ENCODE results near the gene GALC.

GALC gene

GRCh38 chr14:87952307-87953094 is 40.5 kb downstream of the GALC start:
- FAIRE-seq, result no peak

DNA sequence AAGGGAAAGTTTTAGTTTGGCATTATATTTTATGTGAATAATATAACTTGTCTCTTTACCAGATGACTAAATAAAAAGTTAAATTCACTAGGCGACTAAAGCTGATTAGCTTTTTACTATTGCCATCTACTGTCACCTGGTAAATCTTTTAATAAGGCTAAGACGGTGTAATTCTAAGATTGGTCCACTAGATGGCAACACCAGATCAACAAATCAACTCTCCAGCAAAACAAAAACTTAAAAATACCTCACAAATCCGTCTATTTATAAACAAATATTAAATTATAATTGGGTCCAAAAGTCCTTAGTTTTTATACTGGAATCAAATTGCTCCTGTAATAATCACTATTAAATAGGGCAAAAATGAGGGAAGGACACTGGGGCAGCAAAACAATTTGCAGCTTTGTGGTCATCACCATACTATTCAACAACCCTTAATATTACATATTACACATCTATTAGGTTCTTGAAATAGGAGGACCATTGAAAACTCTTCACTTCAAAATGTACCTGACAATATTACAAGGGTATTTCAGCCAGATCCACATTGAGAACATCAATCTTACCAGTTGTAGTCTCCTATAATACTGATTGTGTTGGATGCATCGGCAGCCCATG is 47.9 kb downstream of the GALC start:
- peak; percentile 96 for FAIRE-seq

- FAIRE-seq, result no peak
These were observed 52.1 kb downstream of the GALC start for GRCh38 chr14:87940894-87941293.

- FAIRE-seq, result no peak
These were observed 52.6 kb downstream of the GALC start for GRCh38 chr14:87940382-87940781.

- no peak for FAIRE-seq
These were observed 57.1 kb downstream of the GALC start for GRCh38 chr14:87935886-87936285.

DNA sequence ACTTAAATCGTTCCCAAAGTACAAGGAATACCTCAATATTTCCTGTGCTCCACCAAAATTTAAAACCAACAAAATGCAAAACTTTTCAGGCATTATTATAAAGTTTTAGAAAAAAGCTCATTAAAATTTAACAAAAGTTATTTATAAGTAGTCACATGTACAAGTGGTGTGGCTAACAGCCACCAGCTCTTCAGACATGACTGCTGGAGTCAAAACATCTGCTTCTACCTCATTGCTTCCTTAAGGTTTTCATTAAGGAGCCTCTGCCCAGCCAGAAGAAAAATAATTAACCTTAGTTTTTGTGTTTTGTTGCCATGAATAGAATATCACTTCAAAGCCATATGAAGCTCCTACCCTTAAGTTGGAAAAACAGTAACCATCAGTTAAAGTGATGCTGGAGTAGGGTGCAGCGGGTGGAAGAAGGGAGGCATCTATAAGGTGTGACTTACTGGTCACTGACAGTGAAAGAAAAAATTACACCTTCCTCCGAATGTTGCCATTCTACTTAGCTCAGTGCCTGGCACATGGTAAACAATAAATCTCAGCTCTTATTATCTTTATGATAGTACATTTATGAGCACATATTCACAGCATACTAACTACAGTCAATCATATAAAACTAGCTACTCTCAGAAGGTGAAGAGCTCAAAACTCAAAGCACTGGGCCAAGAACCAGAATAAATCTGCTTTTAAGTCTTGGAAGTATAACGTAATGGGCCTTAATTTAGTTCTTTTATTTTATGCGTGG is 57.7 kb downstream of the GALC start:
- FAIRE-seq, result no peak

- no peak for FAIRE-seq
These were observed 58.8 kb downstream of the GALC start for GRCh38 chr14:87934185-87934584.

GRCh38 chr14:87916886-87917275 is 76.1 kb downstream of the GALC start:
- FAIRE-seq, result no peak

- no peak for FAIRE-seq
These were observed 76.7 kb downstream of the GALC start for GRCh38 chr14:87916103-87916885.

DNA sequence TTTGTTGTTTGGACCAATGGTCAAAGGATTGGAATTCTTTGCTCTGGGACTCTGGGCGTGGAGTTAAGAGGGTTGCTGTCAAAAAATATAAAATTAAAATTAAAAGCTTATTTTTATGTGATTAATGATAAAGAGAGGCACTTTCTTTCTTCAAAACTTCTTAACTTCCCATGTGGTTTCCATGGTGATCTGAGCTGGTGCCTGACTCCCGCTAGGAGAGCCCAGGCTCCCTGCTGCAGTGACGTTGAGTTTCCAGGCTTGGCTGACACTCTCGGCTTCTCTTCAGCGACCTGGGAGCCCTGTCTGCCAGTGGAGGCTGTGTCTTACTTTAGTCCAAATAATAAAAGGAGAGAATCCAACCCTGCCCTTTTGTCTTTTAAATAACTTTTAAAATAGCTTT is 84.4 kb downstream of the GALC start:
- FAIRE-seq, result no peak

- no peak for FAIRE-seq
These were observed 91.3 kb downstream of the GALC start for GRCh38 chr14:87901652-87902051.

- FAIRE-seq, result no peak
These were observed 91.7 kb downstream of the GALC start for GRCh38 chr14:87901236-87901635.

DNA sequence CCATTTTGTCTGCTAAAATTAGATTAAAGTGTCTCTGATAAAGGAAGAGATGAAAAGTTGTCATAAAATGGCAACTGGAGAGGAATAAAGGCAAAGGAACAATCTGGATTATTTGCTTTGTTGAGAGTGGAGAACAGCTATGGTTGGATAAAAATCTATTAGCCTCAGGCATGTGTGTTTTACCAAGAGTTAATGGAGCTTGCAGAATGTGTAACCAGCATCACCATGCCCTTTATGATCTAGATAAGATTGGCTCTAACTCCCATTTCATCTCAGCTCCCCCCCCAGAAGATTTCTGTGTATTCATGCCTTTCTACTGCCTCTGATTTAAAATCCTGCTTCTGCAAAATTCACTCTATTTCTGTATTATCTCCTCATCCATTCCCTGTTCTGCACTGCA is 93.8 kb downstream of the GALC start:
- FAIRE-seq, result no peak

DNA sequence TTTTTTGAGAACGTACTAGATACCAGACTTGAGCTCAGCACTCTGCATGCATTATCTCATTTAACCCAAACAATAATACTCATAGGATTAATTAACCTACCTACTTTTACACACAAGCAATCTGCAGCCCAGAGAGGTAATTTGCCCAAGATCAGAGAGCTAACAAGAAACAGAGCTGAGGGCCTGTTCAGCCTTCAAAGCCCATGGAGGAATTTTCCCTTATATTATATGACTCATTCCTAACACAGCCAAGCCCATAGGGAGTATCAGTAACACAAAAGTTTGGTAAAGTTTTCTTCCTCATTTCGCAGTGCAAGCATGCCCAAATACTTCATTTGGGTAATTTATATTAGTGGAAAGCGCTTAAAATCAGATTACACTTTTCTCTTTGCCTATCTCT is 94.7 kb downstream of the GALC start:
- FAIRE-seq, result no peak

DNA sequence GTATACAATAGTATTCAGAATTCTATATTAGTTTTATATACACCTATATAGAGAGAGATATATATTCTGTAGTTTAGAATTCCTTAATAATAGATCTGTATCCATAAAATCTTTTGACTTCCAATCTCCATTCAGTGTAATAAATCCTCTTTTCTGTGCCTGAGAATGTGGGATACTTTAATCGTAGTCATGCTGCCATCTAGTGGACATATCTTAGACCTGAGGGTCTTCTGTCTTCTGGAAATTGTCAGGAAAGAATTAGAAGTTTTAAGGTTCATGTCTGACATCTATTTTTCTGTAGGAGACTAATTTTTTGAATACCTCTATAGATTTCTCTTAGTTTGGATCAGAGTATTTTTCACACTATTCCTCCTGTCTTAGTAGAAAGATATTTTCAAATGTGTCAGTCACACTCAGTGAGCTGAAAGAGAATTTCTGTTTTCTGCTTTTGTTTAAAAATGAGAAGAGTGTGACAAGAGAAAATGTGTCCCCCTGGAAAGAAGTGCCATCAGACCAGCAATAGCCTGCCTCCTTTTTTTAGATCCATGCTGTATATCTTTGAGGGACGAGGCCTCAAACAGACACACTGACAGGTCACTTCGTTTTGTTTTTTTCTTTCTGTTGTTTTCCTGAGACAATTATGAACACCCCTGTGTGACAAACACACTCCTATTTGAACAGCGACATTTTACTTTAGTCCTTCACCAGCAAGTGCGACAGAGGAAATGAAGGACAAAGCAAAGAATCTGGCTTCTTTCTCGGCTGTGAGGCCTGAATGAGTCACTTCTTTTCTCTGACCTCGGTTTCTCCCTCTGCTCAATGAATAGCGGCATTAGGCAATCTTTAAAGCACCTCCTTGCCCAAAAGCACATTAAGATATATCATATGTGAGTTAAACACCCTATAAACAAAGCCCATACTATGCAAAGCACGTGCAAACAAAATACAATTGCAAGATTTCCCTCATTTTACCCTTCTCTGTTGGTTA is 96.3 kb downstream of the GALC start:
- peak; percentile 92 for FAIRE-seq

GRCh38 chr14:87894920-87895319 is 98.1 kb downstream of the GALC start:
- no peak for FAIRE-seq

GRCh38 chr14:87892763-87893162 is 100.2 kb downstream of the GALC start:
- no peak for FAIRE-seq

DNA sequence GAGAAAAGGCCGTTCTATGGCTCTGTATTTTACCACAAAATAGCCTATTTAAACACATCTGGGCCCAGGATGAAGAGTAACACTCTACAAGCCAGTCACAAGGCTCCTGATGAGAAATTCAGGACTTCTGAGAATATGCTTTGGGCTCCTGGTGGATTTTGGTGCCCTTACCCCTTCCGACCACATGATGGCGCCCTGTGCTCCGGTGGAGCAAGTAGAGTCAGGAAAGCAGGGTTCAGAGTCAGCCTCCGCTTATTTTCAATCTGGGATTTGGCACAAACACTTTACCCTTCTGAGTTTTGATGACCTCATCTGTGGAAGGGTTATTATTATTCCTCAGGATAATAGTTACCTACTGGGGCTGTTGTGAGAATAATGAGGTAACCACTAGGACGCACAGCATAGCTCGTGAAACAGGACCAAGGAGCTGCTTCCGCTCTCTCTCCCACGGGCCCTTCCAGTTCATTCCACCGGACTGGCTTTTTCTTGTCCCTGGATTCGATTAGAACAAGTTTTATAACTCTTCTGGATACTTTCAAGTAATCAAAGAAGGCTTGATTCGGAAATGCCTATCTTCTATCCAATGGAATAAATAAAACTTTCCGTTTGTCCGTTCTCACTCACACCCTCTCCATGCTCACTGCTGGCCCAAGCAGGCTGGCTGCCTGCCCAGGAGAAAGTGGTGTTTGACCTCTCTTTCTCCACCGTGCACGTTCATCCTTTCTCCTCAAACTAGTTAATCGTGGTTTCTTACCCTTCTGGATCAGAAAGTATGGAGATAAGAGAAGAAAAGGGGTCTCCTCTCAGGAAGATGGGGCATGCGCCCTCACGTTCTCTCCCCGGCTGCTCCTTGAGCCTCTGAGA is 104.6 kb downstream of the GALC start:
- no peak for FAIRE-seq

- FAIRE-seq, result no peak
These were observed 109.2 kb downstream of the GALC start for GRCh38 chr14:87883750-87884149.
